Epithelial cell of proximal tubule (primary cell): Measurements from ENCODE around the gene IL31RA. TPM values are rescaled to one million over a fixed set of nuclear protein-coding genes. Genes with fewer than 3 reads are reported as not detected.

Experiments used
- DNase-seq: peaks from one replicate; pipeline ENCODE4 v3.0.0-alpha.2; 2011; ENCODE audit warnings: low read depth
- H3K4me3 ChIP-seq: 2 replicates; pipeline ENCODE4 v1.5.1; 2011; ENCODE audit warnings: low read depth, mild to moderate bottlenecking, low read length
- total RNA-seq: library from RNA; depleted of rRNA; stranded (reverse); fragments of >200 nt; gene quantifications from 2 replicates; pipeline ENCODE4 v1.2.3, GENCODE V29; 2015
- TF ChIP-seq, protein P1 (sequence below): conservative IDR thresholded peaks from 2 replicates; pipeline ENCODE4 v1.5.1; 2012; ENCODE audit warnings: low read depth, mild to moderate bottlenecking, low read length

Gene IL31RA
- total RNA-seq, 1 donor from 2014 or later: 2.9 TPM

DNA sequence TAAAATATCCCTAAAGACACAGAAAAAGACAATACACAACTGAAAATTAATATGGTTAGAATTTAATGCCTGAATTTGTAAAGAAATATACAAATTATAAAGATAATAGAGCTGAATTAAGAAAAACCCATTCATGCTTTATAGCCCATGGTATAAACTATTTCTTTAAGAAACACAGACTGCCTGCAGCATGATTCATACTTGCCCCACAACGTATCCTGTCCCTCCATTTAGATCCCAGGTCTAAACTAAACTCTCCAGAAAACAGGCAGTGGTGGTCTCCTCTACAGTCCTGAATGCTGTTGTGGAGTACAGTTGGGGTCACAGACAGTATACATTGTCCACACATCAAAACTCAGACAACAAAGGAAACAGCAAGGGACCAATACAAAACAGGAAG, 118.8 kb downstream of the IL31RA start:
- DNase-seq: no peak
- no peak overlapping the region for H3K4me3 ChIP-seq
- TF ChIP-seq, protein P1, sequence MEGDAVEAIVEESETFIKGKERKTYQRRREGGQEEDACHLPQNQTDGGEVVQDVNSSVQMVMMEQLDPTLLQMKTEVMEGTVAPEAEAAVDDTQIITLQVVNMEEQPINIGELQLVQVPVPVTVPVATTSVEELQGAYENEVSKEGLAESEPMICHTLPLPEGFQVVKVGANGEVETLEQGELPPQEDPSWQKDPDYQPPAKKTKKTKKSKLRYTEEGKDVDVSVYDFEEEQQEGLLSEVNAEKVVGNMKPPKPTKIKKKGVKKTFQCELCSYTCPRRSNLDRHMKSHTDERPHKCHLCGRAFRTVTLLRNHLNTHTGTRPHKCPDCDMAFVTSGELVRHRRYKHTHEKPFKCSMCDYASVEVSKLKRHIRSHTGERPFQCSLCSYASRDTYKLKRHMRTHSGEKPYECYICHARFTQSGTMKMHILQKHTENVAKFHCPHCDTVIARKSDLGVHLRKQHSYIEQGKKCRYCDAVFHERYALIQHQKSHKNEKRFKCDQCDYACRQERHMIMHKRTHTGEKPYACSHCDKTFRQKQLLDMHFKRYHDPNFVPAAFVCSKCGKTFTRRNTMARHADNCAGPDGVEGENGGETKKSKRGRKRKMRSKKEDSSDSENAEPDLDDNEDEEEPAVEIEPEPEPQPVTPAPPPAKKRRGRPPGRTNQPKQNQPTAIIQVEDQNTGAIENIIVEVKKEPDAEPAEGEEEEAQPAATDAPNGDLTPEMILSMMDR: no peak

Other genes starting within 250 kb of the IL31RA start
- gene SLC38A9, start 139.0 kb upstream of the IL31RA start, total RNA-seq: 15.0 and 17.6 TPM in 2 replicates
- gene DDX4, start 113.3 kb upstream of the IL31RA start, total RNA-seq: not detected in 2 replicates
- gene IL6ST, start 143.6 kb downstream of the IL31RA start, total RNA-seq: 55.1 and 61.6 TPM in 2 replicates